BJ (cell line): ENCODE measurements around the gene SIK2. TPM values are rescaled to one million over a fixed set of nuclear protein-coding genes. Genes with fewer than 3 reads are reported as not detected.
"Not testable (repeated sequence)": the region's sequence is repeated elsewhere in the genome, so short reads cannot be mapped to it uniquely, and the experiment has no call there.

ENCODE experiments used
- CTCF ChIA-PET: fragments of 350-600 bp; formaldehyde crosslinking; extraction: SDS; loops from one replicate; lab custom pipeline; 2021; ENCODE audit warnings: antibody characterized with exemption, inconsistent platforms; lab: Yijun Ruan, JAX
- POLR2A ChIA-PET: fragments of 300-600 bp; sonication (Branson Sonifier 250); formaldehyde crosslinking; extraction: SDS; loops from one replicate; lab custom pipeline; 2021; ENCODE audit warnings: antibody characterized with exemption; lab: Charles Lee
- DNase-seq: peaks from one replicate; pipeline ENCODE4 v3.0.0-alpha.2; 2011; ENCODE audit warnings: low read depth
- H3K27me3 ChIP-seq: 2 replicates; pipeline ENCODE4 v1.6.0; 2011; ENCODE audit warnings: low read length; ENCODE audit not compliant: control insufficient read depth, insufficient read depth
- H3K36me3 ChIP-seq: 2 replicates; pipeline ENCODE4 v1.5.1; 2011; ENCODE audit warnings: low read length; ENCODE audit not compliant: control insufficient read depth, insufficient read depth
- H3K4me3 ChIP-seq: 2 replicates; pipeline ENCODE4 v1.5.1; 2011; ENCODE audit warnings: low read depth, mild to moderate bottlenecking, control low read depth, low read length
- polyA plus RNA-seq: library from polyadenylated mRNA; depleted of rRNA; stranded (reverse); fragments of >200 nt; gene quantifications from 2 replicates; pipeline ENCODE4 v1.2.3, GENCODE V29; 2011
- TF ChIP-seq, protein P1 (sequence below): IDR thresholded peaks from 2 replicates; pipeline ENCODE4 v1.5.1; 2011; ENCODE audit warnings: low read depth, mild to moderate bottlenecking, control low read depth, inconsistent platforms, low read length, moderate library complexity; ENCODE audit not compliant: insufficient read depth

The SIK2 gene
- polyA plus RNA-seq, 1 experiment: 24.2 TPM

GRCh38 chr11:111652184-111652583, 49.9 kb downstream of the SIK2 start:
- no peak for DNase-seq
- Histone ChIP-seq H3K27me3 (no peaks in the 10 kb centered on the region), H3K4me3 (no peak overlapping the region), H3K36me3 (no peaks in the 10 kb centered on the region)
- CTCF ChIA-PET: no interaction called here
- TF ChIP-seq, protein P1, sequence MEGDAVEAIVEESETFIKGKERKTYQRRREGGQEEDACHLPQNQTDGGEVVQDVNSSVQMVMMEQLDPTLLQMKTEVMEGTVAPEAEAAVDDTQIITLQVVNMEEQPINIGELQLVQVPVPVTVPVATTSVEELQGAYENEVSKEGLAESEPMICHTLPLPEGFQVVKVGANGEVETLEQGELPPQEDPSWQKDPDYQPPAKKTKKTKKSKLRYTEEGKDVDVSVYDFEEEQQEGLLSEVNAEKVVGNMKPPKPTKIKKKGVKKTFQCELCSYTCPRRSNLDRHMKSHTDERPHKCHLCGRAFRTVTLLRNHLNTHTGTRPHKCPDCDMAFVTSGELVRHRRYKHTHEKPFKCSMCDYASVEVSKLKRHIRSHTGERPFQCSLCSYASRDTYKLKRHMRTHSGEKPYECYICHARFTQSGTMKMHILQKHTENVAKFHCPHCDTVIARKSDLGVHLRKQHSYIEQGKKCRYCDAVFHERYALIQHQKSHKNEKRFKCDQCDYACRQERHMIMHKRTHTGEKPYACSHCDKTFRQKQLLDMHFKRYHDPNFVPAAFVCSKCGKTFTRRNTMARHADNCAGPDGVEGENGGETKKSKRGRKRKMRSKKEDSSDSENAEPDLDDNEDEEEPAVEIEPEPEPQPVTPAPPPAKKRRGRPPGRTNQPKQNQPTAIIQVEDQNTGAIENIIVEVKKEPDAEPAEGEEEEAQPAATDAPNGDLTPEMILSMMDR: no peak
- POLR2A ChIA-PET: no interaction called here

- POLR2A ChIA-PET: no interaction called here
- no peak for DNase-seq
- H3K4me3 ChIP-seq: no peak overlapping the region
- TF ChIP-seq, protein P1: no peak
- H3K27me3 ChIP-seq: no peaks in the 10 kb centered on the region
- CTCF ChIA-PET: no interaction called here
- no peaks in the 10 kb centered on the region for H3K36me3 ChIP-seq
Observed at GRCh38 chr11:111654601-111655000, 52.4 kb downstream of the SIK2 start.

- H3K27me3 ChIP-seq: no peaks in the 10 kb centered on the region
- ChIA-PET CTCF (interaction anchor here (0.9 kb wide), 1 partner anchor 51 kb away, joined by 4 read pairs; no protein-coding TSS in a partner anchor), POLR2A (interaction anchor here (0.5 kb wide), 1 partner anchor 19 kb away, joined by 7 read pairs; no protein-coding TSS in a partner anchor)
- TF ChIP-seq, protein P1: no peak
- no peak overlapping the region for H3K4me3 ChIP-seq
- H3K36me3 ChIP-seq: no peaks in the 10 kb centered on the region
- no peak for DNase-seq
Observed at GRCh38 chr11:111655924-111656323, 53.7 kb downstream of the SIK2 start.

DNA sequence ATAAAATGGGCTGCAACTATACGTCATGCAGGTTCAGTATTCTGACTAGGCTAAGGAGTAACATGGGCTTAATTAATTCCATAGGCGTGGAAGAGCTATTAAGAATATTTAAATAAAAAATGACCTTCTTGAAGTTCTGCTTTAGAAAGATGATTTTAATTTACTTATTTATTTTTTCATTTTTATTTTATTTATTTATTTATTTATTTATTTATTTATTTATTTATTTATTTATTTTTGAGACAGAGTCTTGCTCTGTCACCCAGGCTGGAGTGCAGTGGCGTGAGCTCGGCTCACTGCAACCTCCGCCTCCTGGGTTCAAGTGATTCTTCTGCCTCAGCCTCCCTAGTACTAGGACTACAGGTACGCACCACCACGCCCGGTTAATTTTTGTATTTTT, 55.7 kb downstream of the SIK2 start:
- H3K4me3 ChIP-seq, POLR2A ChIA-PET, CTCF ChIA-PET, H3K36me3 ChIP-seq, H3K27me3 ChIP-seq, DNase-seq: not testable (repeated sequence)

GRCh38 chr11:111658493-111658892, 56.2 kb downstream of the SIK2 start:
- POLR2A ChIA-PET, DNase-seq, H3K36me3 ChIP-seq, H3K4me3 ChIP-seq, H3K27me3 ChIP-seq: not testable (repeated sequence)
- CTCF ChIA-PET: interaction anchor here (1.3 kb wide), 1 partner anchor 33 kb away, joined by 4 read pairs; no protein-coding TSS in a partner anchor

DNA sequence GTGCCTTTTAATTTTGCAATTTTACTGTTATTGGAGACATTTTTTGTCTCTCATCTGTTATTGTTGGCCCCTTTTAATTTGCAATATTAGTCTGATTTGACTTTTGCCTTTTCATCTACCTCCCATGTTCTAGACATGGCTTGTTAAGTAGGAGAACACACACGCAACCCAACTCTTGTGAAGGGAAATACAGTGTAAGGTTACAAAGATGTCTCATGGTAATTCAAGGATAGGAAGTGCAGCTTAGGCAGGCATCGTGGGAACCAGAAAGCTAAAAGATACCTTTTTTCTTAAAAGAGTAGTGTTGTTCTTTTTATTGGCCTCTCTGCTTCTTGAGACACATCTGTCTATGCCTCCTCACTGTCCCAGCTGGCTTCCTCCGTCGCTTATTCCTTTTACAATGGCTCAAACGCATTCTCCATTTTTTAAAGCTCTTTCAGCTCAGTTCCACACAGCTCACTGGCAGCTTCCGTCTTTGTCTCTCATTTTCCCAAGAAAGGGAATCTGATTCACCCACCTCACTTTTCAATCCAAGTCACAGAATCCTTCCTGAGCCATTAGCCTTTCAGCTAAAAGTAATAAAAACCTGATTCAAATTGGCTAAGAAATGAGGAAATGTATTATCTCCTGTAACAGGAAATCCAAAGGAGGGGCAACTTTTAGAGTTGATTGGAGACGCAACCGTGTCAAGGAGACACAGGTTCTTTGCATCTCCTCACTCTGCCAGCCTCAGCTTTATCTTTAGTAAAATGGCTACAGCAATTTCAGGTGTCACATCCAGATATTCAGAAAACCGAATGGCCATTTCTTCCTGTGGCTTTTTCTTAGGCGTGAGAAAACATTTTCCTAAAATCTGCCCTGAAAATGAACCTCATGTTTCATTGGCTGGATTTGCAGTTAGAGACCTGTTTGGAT, 57.2 kb downstream of the SIK2 start:
- ChIA-PET CTCF (interaction anchor here (1.2 to 1.7 kb wide), 5 partner anchors 9 to 55 kb away, joined by 3 to 4 read pairs (median 4); no protein-coding TSS in a partner anchor), POLR2A (no interaction called here)
- Histone ChIP-seq H3K27me3 (no peaks in the 10 kb centered on the region), H3K36me3 (no peaks in the 10 kb centered on the region), H3K4me3 (no peak overlapping the region)
- DNase-seq: no peak
- TF ChIP-seq, protein P1: no peak
